Islet precursor cell (in vitro differentiated cells): ENCODE results near the gene TADA3.
A peak's percentile ranks its signal among the peaks of the same experiment; 100 is the strongest.

Experiments
- DNase-seq: peaks from one replicate; pipeline ENCODE4 v3.0.0-alpha.2; 2018

TADA3 gene, protein sequence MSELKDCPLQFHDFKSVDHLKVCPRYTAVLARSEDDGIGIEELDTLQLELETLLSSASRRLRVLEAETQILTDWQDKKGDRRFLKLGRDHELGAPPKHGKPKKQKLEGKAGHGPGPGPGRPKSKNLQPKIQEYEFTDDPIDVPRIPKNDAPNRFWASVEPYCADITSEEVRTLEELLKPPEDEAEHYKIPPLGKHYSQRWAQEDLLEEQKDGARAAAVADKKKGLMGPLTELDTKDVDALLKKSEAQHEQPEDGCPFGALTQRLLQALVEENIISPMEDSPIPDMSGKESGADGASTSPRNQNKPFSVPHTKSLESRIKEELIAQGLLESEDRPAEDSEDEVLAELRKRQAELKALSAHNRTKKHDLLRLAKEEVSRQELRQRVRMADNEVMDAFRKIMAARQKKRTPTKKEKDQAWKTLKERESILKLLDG

DNA sequence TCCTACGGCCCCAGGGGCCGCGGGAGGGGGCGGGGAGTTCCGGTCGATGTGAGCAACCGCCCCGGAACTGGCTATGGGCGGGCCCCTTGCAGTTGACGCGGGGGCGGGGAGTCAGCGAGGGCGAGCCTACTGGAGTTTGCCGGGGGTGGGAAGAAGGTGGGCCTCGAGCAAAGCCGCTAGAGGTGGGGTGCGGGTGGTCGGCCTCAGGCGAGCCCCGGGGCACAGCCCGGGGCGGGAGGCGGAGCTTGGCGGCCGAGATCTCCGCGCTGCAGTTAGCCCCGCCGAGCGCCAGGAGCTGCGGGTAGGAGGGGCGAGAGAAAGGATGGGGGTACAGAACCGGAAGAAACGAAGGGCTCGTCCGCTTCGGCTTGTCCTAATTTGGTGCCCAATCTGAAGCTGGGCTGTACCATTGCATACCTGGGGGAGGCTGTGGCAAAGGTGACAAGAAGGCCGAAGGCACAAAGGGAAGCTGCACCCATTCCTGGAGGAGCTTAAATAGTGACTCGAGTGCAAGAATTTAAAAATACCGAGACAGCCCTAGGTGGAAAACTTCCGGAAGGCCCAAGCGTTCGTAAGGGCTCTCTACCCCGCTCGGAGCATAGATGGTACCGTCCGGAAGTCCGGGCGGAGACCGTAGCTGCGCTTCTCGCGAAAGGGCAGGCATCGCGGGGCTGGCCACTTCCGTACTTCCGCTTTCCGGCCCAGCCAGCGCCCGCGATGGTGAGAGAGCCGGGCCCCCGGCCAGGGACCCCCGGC is at the start of gene TADA3, which contains the start of gene ARPC4:
TADA3 (minus strand) TSS at position 69 of the 756 bp plus-strand sequence. CDS start 1,007 bp downstream, outside the sequence.
ARPC4 (plus strand) TSS at position 678 of the 756 bp plus-strand sequence; CDS start at position 718, 40 bp downstream.
- peak; percentile 95 for DNase-seq

DNA sequence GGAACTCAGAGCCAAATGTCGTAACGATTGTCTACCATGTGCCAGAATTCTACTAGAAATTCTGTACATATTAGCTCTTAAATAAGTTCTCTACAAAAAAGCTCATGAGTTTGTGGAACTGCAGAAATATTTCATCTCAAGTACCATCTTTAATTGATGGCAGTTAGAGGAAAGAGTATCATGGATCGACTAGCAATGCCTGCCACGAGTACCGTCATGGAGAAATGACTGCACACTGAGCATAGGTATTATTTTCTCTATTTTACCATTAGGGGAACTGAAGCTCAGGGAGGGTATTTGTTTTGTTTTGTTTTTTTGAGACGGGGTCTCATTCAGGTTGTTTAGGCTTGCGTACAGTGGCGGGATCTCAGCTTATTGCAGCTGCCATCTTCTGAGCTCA is 48.7 kb upstream of the TADA3 start:
- no peak for DNase-seq

DNA sequence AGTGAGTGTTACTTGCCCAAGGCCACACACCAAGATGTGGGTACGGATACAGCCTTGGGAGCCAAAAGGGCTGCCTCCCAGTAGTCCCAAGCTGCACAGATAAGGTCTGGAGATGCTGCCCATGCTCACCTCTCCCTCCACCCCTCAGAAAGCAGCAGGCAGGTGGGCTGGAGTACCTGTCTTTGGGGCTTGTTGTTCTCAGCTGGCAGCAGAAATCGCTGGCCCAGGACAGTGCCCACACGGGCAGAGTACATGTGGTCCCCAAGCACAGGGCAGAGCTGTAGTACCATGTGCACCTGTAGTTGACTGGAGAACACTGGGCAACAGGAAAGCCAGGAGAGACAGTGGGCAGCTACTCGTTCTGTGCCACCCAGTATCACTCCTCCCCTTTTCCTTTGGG is 46.6 kb upstream of the TADA3 start:
- no peak for DNase-seq

DNA sequence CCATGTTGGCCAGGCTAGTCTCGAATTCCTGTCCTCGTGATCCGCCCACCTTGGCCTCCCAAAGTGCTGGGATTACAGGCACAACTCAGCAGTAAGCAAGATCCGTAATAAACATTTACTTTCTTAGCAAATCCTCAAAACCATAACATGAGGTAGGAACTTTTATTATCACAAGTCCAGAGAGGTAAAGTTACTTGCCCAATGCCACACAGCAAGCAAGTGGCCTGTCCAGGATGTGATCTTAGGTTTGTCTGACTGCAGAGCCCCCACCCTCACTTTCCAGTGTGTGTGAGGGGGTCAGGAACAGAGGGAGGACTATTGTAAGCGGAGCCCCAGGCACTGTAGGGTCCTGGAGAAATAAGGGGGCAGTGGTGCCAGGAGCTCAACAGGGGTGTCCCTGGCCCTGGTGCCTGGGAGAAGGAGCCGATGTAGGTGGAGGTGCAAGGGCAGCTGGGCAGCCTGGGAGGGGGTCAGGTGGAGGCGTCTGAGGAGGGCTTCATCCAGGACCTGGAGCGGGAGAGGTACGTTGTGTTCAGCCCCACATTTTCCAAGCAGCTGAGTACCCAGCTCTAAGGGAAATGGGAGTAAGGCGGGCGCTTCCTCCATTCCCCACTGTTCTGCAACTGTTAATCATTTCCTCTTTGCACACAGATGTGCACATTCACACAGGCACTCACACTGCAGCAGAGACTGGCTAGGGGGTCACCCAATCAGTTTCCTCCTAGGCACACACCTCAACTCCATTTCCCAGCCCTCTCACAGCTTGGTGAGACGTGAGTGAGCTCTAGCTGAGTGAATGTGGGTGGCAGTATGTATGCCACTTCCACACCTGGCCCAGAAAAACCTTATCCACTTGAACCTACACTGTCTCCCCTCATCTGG is 45.7 kb upstream of the TADA3 start:
- DNase-seq: no peak

DNA sequence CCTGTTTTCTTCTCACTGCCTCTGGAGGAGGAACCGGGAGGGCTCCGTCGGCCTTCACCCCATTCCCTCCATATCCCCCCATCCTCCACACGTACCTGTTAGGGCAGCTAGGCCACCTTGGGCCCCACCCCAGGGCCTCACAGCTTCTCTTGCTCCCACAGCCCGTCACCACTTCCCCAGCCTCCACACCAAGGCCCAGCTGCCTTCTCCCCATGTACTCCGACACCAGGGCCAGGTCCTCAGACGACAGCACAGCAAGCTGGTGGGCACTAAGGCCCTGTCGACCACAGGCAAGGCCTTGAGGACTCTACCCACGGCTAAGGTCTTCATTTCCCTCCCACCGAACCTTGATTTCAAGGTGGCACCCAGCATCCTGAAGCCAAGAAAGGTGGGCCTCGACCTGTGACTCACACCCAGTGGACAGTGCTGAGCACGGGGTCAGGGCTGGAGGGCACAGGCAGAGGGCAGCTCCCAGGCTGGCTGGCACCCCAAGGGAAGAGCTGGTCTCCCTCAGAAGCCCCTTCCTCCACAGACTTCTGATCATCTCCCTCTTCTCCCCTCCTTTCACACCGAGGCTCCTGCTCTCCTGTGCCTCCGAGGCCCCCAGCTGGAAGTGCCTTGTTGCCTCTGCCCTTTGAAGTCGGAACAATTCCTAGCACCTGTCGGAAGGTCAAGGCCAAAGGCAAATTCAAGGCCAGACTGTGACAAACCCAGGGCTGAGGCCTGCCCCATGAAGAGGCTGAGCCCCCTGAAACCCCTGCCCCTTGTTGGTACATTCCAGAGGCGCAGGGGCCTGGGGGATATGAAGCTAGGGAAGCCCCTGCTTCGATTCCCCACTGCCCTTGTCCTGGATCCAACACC is 42.5 kb upstream of the TADA3 start:
- no peak for DNase-seq

DNA sequence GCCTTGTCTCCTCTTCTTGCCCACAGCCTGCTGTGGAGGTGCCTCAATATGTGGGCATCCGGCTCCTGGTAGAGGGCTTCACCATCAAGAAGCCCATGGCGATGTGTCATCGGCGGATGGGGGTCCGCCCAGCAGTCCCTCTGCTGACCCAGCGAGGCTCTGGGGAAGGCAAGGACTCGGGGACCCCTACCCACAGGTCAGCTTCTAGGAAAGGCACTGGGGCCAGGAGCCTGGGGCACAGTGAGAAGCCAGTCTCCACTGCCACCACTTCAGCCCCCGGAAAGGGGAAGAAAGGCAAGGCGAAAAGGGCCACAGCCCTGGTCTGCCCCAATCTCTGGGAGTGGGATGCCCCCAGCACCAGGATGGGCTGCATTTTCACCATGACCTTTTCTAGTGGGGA is 40.8 kb upstream of the TADA3 start:
- no peak for DNase-seq

DNA sequence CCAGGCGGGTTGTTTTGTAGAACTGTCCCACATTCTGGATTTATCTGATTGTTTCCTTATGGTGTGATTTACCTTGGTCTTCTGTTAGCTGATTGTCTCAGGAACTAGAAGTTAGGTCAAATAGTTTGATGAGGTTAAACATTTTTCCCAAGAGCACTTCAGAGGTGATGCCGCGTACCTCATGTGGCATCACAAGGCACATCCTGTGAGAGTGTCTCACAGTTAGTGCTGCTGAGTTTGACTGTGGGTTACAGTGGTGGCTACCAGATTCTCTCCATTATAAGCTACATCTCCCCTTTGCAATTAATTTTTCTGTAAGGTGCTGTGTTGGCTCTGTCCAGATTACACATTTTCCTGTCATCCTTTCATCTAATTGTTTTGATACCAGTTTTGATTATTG is 39.0 kb upstream of the TADA3 start:
- DNase-seq: no peak

DNA sequence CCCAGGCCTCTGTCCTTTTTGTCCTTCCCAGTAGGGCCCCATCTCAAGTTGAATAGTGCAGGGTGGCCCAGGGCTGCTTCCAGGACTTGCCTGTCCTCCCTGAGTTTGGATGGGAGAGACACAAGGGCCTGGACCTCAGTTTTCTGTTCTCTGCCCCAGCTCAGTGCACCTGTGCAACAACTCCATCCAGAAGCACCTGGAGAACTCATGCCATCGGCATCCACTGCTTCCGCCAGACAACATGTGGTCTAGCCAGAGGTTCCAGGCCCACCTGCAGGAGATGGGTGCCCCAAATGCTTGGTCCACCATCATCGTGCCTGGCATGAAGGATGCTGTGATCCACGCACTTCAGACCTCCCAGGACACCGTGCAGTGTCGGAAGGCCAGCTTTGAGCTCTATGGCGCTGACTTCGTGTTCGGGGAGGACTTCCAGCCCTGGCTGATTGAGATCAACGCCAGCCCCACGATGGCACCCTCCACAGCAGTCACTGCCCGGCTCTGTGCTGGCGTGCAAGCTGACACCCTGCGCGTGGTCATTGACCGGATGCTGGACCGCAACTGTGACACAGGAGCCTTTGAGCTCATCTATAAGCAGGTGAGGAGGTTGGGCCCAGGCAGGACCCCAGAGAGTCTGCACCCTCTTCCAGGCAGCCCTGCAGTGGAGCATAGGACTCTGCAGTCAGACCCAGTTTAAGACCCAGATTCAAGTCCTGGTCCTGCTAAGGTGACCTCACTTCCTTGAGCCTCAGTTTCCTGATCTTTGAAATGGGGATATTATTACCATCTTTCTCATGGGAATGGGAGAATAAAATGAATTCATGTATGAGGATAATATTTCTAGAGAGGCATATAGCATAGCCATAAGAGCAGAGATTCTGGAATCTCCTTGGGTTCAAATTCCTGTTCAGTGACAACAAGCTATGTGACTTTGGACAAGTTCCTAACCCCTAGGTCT is 36.8 kb upstream of the TADA3 start:
- DNase-seq: no peak

DNA sequence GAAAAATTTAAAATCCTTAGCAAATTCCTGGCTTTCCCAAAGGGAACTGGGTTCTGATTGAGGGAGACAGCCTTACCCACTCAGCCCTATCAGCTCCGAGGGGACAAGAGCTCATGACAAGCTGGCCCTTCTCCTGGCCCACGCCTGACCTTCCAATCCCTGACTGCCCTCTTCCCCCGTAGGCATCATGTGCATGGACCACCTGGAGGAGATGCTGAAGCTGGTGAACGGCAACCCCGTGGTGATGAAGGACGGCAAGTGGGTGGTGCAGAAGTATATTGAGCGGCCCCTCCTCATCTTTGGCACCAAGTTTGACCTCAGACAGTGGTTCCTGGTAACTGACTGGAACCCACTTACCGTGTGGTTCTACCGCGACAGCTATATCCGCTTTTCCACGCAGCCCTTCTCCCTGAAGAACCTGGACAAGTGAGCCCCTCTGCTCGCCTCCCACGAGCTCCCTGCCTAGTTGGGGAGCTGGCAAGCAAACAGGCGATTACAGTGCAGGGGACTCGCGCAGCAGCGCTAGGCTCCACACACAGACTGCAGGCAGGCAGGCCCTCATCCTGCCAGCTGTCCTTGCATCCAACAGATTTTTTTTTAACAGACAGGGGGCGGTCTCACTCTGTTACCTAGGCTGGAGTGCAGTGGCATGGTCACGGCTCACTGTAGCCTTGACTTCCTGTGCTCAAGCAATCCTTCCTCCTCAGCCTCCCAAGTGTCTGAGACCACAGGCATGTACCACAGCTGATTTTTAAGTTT is 34.7 kb upstream of the TADA3 start:
- DNase-seq: peak; percentile 80

DNA sequence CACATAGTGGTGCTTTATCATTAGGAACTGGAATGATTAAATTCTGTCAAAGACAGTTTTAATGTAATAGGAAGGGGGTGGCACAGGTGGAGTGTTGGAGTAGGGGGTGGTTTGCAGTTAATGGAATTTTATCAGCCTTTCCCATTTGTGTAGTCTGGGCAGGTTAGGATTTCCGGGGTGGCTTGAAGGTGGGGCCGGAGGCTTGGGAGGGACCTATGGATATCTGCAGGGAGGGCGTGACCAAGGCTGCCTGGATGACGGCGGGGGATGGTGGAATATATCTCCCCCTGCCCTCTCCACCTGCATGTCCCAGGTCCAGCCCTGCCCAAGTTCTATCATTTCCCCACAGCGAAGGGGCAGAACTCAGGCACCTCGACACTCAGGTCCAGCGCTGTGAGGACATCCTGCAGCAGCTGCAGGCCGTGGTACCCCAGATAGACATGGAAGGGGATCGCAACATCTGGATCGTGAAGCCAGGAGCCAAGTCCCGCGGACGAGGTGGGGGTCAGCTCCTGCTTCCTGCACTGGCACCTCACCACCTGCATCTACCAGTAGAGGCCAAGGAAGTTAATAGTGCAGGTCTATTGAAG is 33.3 kb upstream of the TADA3 start:
- DNase-seq: no peak

DNA sequence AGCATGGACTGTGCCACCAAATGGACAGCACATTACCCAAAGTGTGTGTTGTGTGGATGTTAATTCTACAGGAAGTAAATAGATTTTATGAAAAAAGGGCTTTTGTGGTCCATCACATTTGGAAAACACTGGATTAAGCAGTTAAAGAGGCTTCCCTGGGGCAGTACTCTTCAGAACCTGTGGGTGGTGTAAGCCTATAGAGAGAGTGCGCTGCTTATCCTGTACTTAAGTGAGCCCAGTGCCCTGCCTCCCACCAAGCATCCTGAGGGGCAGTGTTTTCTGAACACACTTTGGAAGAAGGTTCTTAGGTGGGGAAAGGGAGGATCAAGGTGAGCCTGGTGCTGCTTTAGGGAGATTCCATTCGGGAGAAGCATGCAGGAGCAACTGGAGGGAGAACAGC is 28.7 kb upstream of the TADA3 start:
- no peak for DNase-seq

DNA sequence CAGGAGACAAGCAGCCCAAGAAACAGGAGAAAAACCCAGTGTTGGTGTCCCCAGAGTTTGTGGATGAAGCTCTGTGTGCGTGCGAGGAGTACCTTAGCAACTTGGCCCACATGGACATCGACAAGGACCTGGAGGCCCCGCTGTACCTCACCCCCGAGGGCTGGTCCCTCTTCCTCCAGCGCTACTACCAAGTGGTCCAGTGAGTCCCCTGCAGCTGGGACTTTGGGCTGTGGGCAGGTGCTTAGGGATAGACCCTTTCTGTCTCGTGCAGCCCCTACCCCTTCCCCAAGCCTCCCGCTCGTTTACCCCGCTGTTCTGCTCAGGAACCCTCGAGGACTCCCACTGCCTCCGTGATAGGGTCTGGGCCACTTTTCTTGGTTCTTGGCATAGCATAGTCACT is 28.3 kb upstream of the TADA3 start:
- DNase-seq: no peak

DNA sequence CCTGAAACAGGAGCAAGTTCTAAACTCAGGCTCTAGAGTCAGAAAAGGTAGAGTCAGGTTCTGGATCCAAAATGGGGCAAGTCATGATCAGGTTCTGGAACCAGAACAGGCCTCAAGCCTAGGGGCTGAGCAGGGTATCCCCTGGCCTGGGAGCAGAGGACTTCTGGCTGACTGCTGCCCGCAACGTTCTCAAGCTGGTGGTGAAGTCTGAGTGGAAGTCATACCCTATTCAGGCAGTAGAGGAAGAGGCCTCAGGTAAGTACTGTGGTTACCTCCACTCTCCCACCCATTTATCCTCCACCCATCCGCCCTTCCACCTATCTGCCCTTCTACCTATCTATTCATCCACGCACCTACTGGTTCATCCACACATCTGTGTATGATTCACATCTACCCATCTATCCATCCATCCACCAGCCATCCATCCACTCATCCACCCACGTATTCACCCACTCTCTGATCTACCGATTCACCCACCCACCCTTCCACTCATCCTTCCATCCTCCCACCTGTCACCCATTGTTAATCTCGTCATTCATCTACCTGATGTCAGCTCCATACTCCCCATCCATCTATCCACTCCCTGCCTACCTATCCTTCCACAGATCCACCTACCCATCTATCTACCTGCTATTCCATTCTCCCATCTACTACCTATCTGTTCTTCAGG is 26.5 kb upstream of the TADA3 start:
- DNase-seq: no peak

DNA sequence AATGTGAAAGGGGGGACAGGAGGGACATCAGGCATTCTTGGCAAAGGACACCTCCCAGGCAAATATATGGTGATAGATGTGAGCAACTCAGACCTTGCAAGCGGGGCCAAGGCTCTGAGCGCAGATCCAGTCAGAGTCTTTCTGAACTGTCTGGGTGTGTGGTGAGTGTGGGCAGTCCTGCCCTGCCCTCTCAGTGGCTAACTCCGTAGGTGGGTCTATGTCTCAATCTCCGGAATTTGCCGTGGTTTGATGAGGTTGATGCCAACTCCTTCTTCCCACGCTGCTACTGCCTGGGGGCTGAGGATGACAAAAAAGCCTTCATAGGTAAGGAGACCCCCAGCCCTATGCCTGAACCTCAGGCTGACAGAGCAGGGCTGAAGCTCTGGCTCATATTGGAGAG is 25.2 kb upstream of the TADA3 start:
- DNase-seq: no peak

DNA sequence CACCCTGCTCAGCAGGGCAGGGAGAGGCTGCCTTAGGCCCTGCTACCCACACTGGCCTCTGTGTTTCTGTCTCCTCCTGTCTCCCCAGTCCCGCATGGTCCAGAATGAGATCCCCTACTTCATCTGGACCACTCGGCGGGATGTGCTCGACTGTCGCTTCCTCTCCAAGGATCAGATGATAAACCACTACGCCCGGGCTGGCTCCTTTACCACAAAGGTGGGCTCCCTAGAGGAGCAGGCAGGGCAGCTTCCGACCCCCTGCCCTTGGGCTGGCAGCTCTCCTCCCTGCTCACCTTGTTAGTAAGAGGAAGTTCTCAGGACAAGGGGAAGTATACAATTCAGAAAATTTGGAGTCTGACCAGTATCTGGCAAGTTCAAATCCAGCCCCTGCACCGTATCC is 23.7 kb upstream of the TADA3 start:
- DNase-seq: no peak

DNA sequence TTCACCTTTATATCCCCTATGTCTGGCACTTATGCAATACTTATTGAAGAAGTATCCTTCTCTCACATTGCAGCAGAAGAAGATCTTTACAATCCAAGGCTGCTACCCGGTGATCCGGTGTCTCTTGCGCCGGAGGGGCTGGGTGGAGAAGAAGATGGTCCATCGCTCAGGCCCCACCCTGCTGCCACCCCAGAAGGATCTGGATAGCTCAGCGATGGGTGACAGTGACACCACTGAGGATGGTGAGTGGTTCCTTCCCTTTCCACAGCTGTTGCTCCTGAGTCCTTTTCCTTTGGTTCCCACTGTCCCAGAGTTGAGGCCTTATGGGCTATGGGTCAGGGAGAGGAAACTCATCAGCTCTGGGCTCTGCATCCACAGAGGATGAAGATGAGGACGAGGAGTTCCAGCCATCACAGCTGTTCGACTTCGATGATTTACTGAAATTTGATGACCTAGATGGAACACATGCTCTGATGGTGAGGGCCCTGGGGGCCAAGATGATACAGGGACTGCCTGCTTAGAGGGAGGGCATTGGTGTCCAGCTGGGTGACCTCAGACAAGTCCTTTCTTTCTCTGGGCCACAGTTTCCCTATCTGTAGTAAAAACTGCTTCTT is 20.7 kb upstream of the TADA3 start:
- DNase-seq: no peak

DNA sequence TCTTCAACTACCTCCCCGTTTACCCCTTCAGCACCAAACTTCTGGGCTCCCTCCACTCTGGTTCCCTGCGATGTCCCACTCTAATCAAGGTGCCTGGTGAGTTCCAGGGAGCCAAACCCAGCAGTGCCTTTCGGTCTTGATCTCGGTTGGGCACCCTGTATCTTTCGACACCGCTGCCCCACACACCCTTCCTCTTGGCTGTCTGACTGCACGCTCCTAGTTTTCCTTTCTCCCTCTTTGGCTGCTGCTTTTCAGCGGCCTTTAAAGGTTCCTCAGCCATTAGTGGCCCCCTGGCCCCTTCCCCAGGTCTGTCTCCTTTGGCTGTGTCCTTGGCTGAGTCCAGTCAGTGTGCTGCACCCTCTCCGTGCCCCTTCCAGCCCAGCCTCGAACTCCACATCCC is 18.6 kb upstream of the TADA3 start:
- DNase-seq: no peak

DNA sequence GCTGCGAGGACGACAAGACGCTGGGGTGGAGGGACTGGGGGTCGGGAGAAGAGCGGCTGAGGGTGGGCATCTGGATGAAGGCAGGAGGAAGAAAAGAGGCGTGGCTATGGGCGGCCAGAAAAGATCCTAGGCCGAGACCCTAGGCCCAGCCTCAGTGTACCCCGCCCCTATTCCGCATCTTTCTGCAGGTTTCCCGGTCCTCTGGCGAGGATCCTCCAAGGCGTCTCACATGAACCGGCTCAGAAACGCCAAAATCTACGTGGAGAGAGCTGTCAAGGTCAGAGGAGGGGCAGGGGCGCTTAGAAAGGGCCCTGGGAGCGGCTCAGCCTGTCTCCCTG is 18.1 kb upstream of the TADA3 start:
- no peak for DNase-seq
